H1 (cell line): Measurements from ENCODE around the gene OSBPL2. TPM values are rescaled to one million over a fixed set of nuclear protein-coding genes. Genes with fewer than 3 reads are reported as not detected.

ENCODE experiments used
- CTCF ChIA-PET: fragments of 300-600 bp; sonication (Branson Sonifier 250); formaldehyde crosslinking; loops from one replicate; lab custom pipeline; 2021; ENCODE audit not compliant: partially characterized antibody; lab: Charles Lee
- POLR2A ChIA-PET: fragments of 300-600 bp; sonication (Branson Sonifier 250); formaldehyde crosslinking; loops from one replicate; lab custom pipeline; 2021; ENCODE audit warnings: inconsistent platforms; ENCODE audit not compliant: partially characterized antibody; lab: Charles Lee
- DNase-seq, 2 experiments: peaks; one replicate each; pipeline versions ENCODE4 v3.0.0 to v3.0.0-alpha.2; 2010 to 2022; ENCODE audit warnings: low spot score in 2 of 2, low read depth in 1 of 2, mixed read lengths in 1 of 2
- FAIRE-seq: peaks from 2 replicates; lab custom pipeline; 2011; peaks lifted over from hg19 to GRCh38; lab: Jason Lieb, UNC
- H2AFZ ChIP-seq: 2 replicates; pipeline ENCODE4 v1.8.1; 2012; ENCODE audit warnings: low read length, inconsistent platforms
- H2AK5ac ChIP-seq: 2 replicates; pipeline ENCODE4 v1.6.1; 2013; ENCODE audit warnings: low read depth, low read length
- H2BK120ac ChIP-seq: replicated peaks from 2 replicates; pipeline ENCODE3; 2013; ENCODE audit warnings: low read depth, low read length, inconsistent platforms
- H2BK12ac ChIP-seq: 2 replicates; pipeline ENCODE4 v1.6.1; 2013; ENCODE audit warnings: low read depth, low read length
- H2BK15ac ChIP-seq: 2 replicates; pipeline ENCODE4 v1.6.1; 2013; ENCODE audit warnings: low read length
- H2BK20ac ChIP-seq: 2 replicates; pipeline ENCODE4 v1.6.1; 2013; ENCODE audit warnings: low read length
- H2BK5ac ChIP-seq: 2 replicates; pipeline ENCODE4 v1.6.1; 2013; ENCODE audit warnings: low read depth, low read length
- H3K14ac ChIP-seq: 2 replicates; pipeline ENCODE4 v1.6.1; 2013; ENCODE audit warnings: inconsistent platforms; ENCODE audit not compliant: insufficient read length
- H3K18ac ChIP-seq: 2 replicates; pipeline ENCODE4 v1.6.1; 2013; ENCODE audit warnings: low read length; ENCODE audit errors: extremely low read depth
- H3K23ac ChIP-seq: 2 replicates; pipeline ENCODE4 v1.6.1; 2013; ENCODE audit warnings: inconsistent platforms; ENCODE audit not compliant: insufficient read length
- H3K23me2 ChIP-seq: 2 replicates; pipeline ENCODE4 v1.6.1; 2013; ENCODE audit warnings: low read depth, low read length
- H3K27ac ChIP-seq: 2 replicates; pipeline ENCODE4 v1.6.1; 2011; ENCODE audit warnings: low read depth, low read length, inconsistent platforms
- H3K27me3 ChIP-seq, 4 experiments: replicated peaks in 1 of 4; 1 replicate in 1 of 4; 2 replicates in 3 of 4; pipeline versions ENCODE4 v1.6.1 to v1.8.1; 2011 to 2013; ENCODE audit warnings: low read length in 3 of 4, mild to moderate bottlenecking in 3 of 4, inconsistent platforms in 2 of 4, mixed read lengths in 2 of 4, moderate library complexity in 1 of 4; ENCODE audit not compliant: control insufficient read depth in 3 of 4, insufficient read depth in 3 of 4; ENCODE audit errors: extremely low read depth in 1 of 4
- H3K36me3 ChIP-seq, 4 experiments: 2 replicates each; pipeline versions ENCODE4 v1.6.1 to v1.8.1; 2011 to 2013; ENCODE audit warnings: mild to moderate bottlenecking in 4 of 4, low read length in 3 of 4, moderate library complexity in 2 of 4, control low read depth in 1 of 4, inconsistent platforms in 1 of 4; ENCODE audit not compliant: insufficient read depth in 4 of 4, control insufficient read depth in 2 of 4
- H3K4ac ChIP-seq: replicated peaks from 2 replicates; pipeline ENCODE3; 2013; ENCODE audit warnings: low read length, low read depth, mixed read lengths, inconsistent platforms; ENCODE audit not compliant: insufficient read length
- H3K4me1 ChIP-seq, 4 experiments: replicated peaks in 1 of 4; 1 replicate in 1 of 4; 2 replicates in 3 of 4; pipeline versions ENCODE4 v1.6.1 to v1.8.1; 2011 to 2013; ENCODE audit warnings: low read length in 3 of 4, inconsistent platforms in 2 of 4, mixed read lengths in 1 of 4; ENCODE audit not compliant: insufficient read depth in 4 of 4, control insufficient read depth in 3 of 4
- H3K4me2 ChIP-seq, 2 experiments: 2 replicates each; pipeline versions ENCODE4 v1.6.1 to v1.8.1; 2011 to 2013; ENCODE audit warnings: low read depth in 2 of 2, low read length in 2 of 2, control low read depth in 1 of 2, inconsistent platforms in 1 of 2, mild to moderate bottlenecking in 1 of 2; ENCODE audit not compliant: insufficient read depth in 1 of 2
- H3K4me3 ChIP-seq, 4 experiments: fragments of 200-600, 300-600 bp in 1 of 4; sonication (generic), shearing (Covaris generic), sonication (Bioruptor Twin) in 1 of 4; 2 replicates each; pipeline versions ENCODE4 v1.5.1 to v1.8.1; 2011 to 2016; ENCODE audit warnings: low read length in 4 of 4, low read depth in 3 of 4, control low read depth in 2 of 4, inconsistent platforms in 2 of 4, mild to moderate bottlenecking in 2 of 4, mixed read lengths in 1 of 4, moderate library complexity in 1 of 4; ENCODE audit not compliant: insufficient read depth in 2 of 4; ENCODE audit errors: extremely low read depth in 1 of 4
- H3K56ac ChIP-seq: replicated peaks from 2 replicates; pipeline ENCODE3; 2013; ENCODE audit warnings: low read depth, mild to moderate bottlenecking, mixed read lengths, low read length, inconsistent platforms; ENCODE audit not compliant: insufficient read length
- H3K79me1 ChIP-seq: 2 replicates; pipeline ENCODE4 v1.6.1; 2013; ENCODE audit warnings: low read depth, low read length, control low read depth
- H3K79me2 ChIP-seq, 2 experiments: 2 replicates each; pipeline versions ENCODE4 v1.6.1 to v1.8.1; 2012 to 2013; ENCODE audit warnings: low read length in 2 of 2, mild to moderate bottlenecking in 2 of 2, inconsistent platforms in 1 of 2; ENCODE audit not compliant: insufficient read depth in 2 of 2, control insufficient read depth in 1 of 2
- H3K9ac ChIP-seq, 4 experiments: replicated peaks in 1 of 4; 1 replicate in 1 of 4; 2 replicates in 3 of 4; pipeline versions ENCODE4 v1.6.1 to v1.8.1; 2011 to 2013; ENCODE audit warnings: low read depth in 3 of 4, low read length in 3 of 4, control low read depth in 2 of 4, mild to moderate bottlenecking in 2 of 4, moderate library complexity in 2 of 4, inconsistent platforms in 1 of 4; ENCODE audit errors: extremely low read depth in 1 of 4
- H3K9me3 ChIP-seq, 2 experiments: 2 replicates each; pipeline versions ENCODE4 v1.6.1 to v1.8.1; 2012 to 2013; ENCODE audit warnings: mild to moderate bottlenecking in 2 of 2, moderate library complexity in 2 of 2, control low read depth in 1 of 2, inconsistent platforms in 1 of 2, low read depth in 1 of 2, low read length in 1 of 2, mixed read lengths in 1 of 2; ENCODE audit not compliant: insufficient read depth in 2 of 2
- H4K20me1 ChIP-seq, 2 experiments: replicated peaks in 1 of 2; 2 replicates each; pipeline versions ENCODE3 to v1.8.1; 2011 to 2013; ENCODE audit warnings: inconsistent platforms in 2 of 2, low read length in 2 of 2, mild to moderate bottlenecking in 1 of 2; ENCODE audit not compliant: insufficient read depth in 2 of 2, control insufficient read depth in 1 of 2
- H4K5ac ChIP-seq: 2 replicates; pipeline ENCODE4 v1.6.1; 2013; ENCODE audit warnings: low read length, low read depth, mixed read lengths, inconsistent platforms; ENCODE audit not compliant: insufficient read length
- H4K8ac ChIP-seq: 2 replicates; pipeline ENCODE4 v1.8.0; 2013; ENCODE audit warnings: mild to moderate bottlenecking, moderate library complexity, low read length, inconsistent platforms; ENCODE audit not compliant: insufficient read depth; ENCODE audit errors: extremely low read depth
- H4K91ac ChIP-seq: replicated peaks from 2 replicates; pipeline ENCODE3; 2013; ENCODE audit warnings: low read length, mixed read lengths, inconsistent platforms; ENCODE audit not compliant: insufficient read length
- GTF2F1 ChIP-seq: IDR thresholded peaks from 2 replicates; pipeline ENCODE4 v1.6.1; 2012; ENCODE audit warnings: low read depth, low read length, improper control_type of control experiment, borderline replicate concordance
- WGBS, 2 experiments: shearing (Covaris generic) in 1 of 2; methylation state at CpG; one replicate each; pipeline versions ENCODE4 v1.1.6 to v1.1.7; 2013 to 2015; ENCODE audit warnings: low lambda C conversion rate in 2 of 2, mixed read lengths in 2 of 2, inconsistent platforms in 1 of 2, low coverage in 1 of 2, missing lambda C conversion rate in 1 of 2; ENCODE audit not compliant: insufficient replicate concordance in 2 of 2, insufficient coverage in 1 of 2, insufficient read length in 1 of 2; ENCODE audit errors: extremely low coverage in 1 of 2, missing lambda C conversion rate in 1 of 2; 5-methylcytosine and 5-hydroxymethylcytosine counted together
- polyA plus RNA-seq, 7 experiments: library from polyadenylated mRNA; depleted of rRNA in 3 of 7; stranded (reverse) in 5 of 7; unstranded in 2 of 7; fragments of >200 nt in 5 of 7; fragments of 200-250 nt in 2 of 7; gene quantifications; 1 replicate in 5 of 7; 2 replicates in 1 of 7; 4 replicates in 1 of 7; pipeline versions ENCODE4 v1.2.1 to v1.2.3, GENCODE V29; 2011 to 2013; ENCODE audit warnings: missing spikeins in 2 of 7, mixed read lengths in 2 of 7
- total RNA-seq: library from RNA; stranded (reverse); fragmentation: NEBNext Ultra II Directional; extraction: Animal tissue kit (Norgen Biotek cat#: 25700); gene quantifications from 2 replicates; pipeline ENCODE4 v1.2.1, GENCODE V29; 2021

Gene OSBPL2
- total and polyA plus RNA-seq, 2 of the 8 experiments (the other 6 are each of a cell fraction or from before 2014, with no cell fraction given): 11.7 to 42.4 TPM

DNA sequence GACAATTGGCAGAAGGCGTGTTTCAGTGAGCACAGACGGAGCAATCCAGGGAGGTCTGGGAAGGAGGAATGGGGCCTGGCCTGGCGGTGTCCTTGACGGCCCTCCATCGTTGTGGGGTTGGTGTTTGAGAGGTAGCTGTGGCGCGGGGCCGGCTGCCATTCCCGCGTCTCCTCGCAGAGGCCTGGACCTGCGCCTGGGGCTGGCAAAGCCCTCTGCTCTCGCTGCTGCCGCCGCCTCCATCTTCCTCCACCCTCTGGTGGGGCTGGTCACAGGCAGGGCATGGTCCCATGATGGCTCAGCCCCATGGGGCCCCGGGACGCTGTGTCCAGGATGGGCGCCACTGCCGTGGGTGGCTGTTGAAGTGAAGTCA is 7.6 kb downstream of the OSBPL2 start:
- Histone ChIP-seq H2AFZ (no peak overlapping the region), H2AK5ac (no peak overlapping the region), H3K9me3 (no peaks in the 10 kb centered on the region), H3K23me2 (no peaks in the 10 kb centered on the region), H3K4me1 (peaks cover 0 to 3% (median 0%) of the 10 kb centered on the region in 4 experiments; a peak in 2 of 7 replicates), H3K4me2 (no peak overlapping the region), H3K36me3 (peaks cover 0 to 2% (median 0%) of the 10 kb centered on the region in 4 experiments; a peak in 1 of 8 replicates), H2BK12ac (no peak overlapping the region), H3K18ac (no peak overlapping the region), H3K56ac (no peak overlapping the region), H3K79me1 (peaks cover 27% of the 10 kb centered on the region), H4K5ac (no peak overlapping the region), H3K23ac (no peak overlapping the region), H2BK20ac (no peak overlapping the region), H3K27ac (no peak overlapping the region), H3K14ac (no peak overlapping the region), H3K4ac (no peak overlapping the region), H2BK5ac (no peak overlapping the region), H3K4me3 (no peak overlapping the region), H4K20me1 (peaks cover 14 to 40% of the 10 kb centered on the region in 2 experiments), H3K79me2 (peaks cover 0 to 85% of the 10 kb centered on the region in 2 experiments), H3K9ac (no peak overlapping the region), H3K27me3 (no peaks in the 10 kb centered on the region), H4K8ac (no peak overlapping the region), H2BK15ac (no peak overlapping the region), H4K91ac (no peak overlapping the region), H2BK120ac (no peak overlapping the region)
- POLR2A ChIA-PET: interaction anchor here (1.8 kb wide), 1 partner anchor 54 kb away, joined by 4 read pairs; no protein-coding TSS in a partner anchor
- 89% methylated on average over 18 of the region's 19 CpGs; no CpG with 5 or more reads in 1 of the 2 experiments for WGBS, 2 experiments
- CTCF ChIA-PET: interaction anchor here (0.7 to 3.5 kb wide), 5 partner anchors 9 to 34 kb away, joined by 3 to 18 read pairs (median 3); no protein-coding TSS in a partner anchor
- FAIRE-seq (no peak), DNase-seq (no peak)
- no peak for TF ChIP-seq GTF2F1
